Type B pancreatic cell (in vitro differentiated cells): Measurements from ENCODE around the gene GCSAM. TPM values are rescaled to one million over a fixed set of nuclear protein-coding genes. Genes with fewer than 3 reads are reported as not detected.

ENCODE experiments used
- DNase-seq: peaks from one replicate; pipeline ENCODE4 v3.0.0; 2021; ENCODE audit warnings: mixed read lengths; ENCODE audit not compliant: unreplicated experiment; ENCODE audit errors: extremely low spot score
- H3K27ac Mint-ChIP-seq: 2 replicates; pipeline ENCODE4 v1.8.0; 2021; ENCODE audit warnings: mild to moderate bottlenecking, mixed read lengths
- H3K27me3 Mint-ChIP-seq: 2 replicates; pipeline ENCODE4 v1.8.0; 2021; ENCODE audit warnings: mixed read lengths
- H3K36me3 Mint-ChIP-seq: 2 replicates; pipeline ENCODE4 v1.8.0; 2021; ENCODE audit warnings: mixed read lengths
- H3K4me1 Mint-ChIP-seq: one replicate; pipeline ENCODE4 v1.8.0; 2021; ENCODE audit warnings: mixed read lengths; ENCODE audit not compliant: unreplicated experiment
- H3K4me3 Mint-ChIP-seq: 2 replicates; pipeline ENCODE4 v1.8.0; 2021; ENCODE audit warnings: mild to moderate bottlenecking, mixed read lengths
- H3K9me3 Mint-ChIP-seq: 2 replicates; pipeline ENCODE4 v1.8.0; 2021; ENCODE audit warnings: mixed read lengths
- CTCF ChIP-seq: fragments of 200-600 bp; sonication (generic); conservative IDR thresholded peaks from 2 replicates; pipeline ENCODE4 v1.5.0; 2021; ENCODE audit warnings: antibody characterized with exemption, mild to moderate bottlenecking
- total RNA-seq: library from RNA; stranded (reverse); gene quantifications from 2 replicates; pipeline ENCODE4 v1.2.1, GENCODE V29; 2021; ENCODE audit warnings: low replicate concordance

The GCSAM gene
- total RNA-seq, 1 donor from 2014 or later: not detected

- H3K9me3 Mint-ChIP-seq: no peaks in the 10 kb centered on the region
- no peaks in the 10 kb centered on the region for H3K27me3 Mint-ChIP-seq
- no peak overlapping the region for H3K27ac Mint-ChIP-seq
- DNase-seq: no peak
- H3K4me1 Mint-ChIP-seq: peaks cover 25% of the 10 kb centered on the region
- no peaks in the 10 kb centered on the region for H3K36me3 Mint-ChIP-seq
- TF ChIP-seq CTCF: no peak
- no peak overlapping the region for H3K4me3 Mint-ChIP-seq
Observed at GRCh38 chr3:112122870-112123269, 10.2 kb downstream of the GCSAM start.

GRCh38 chr3:112121577-112122547 is 11.2 kb downstream of the GCSAM start:
- peaks cover 2% of the 10 kb centered on the region for H3K36me3 Mint-ChIP-seq
- no peak for TF ChIP-seq CTCF
- H3K27me3 Mint-ChIP-seq: no peaks in the 10 kb centered on the region
- DNase-seq: no peak
- no peak overlapping the region for H3K27ac Mint-ChIP-seq
- H3K9me3 Mint-ChIP-seq: no peaks in the 10 kb centered on the region
- H3K4me1 Mint-ChIP-seq: peaks cover 27% of the 10 kb centered on the region
- no peak overlapping the region for H3K4me3 Mint-ChIP-seq

DNA sequence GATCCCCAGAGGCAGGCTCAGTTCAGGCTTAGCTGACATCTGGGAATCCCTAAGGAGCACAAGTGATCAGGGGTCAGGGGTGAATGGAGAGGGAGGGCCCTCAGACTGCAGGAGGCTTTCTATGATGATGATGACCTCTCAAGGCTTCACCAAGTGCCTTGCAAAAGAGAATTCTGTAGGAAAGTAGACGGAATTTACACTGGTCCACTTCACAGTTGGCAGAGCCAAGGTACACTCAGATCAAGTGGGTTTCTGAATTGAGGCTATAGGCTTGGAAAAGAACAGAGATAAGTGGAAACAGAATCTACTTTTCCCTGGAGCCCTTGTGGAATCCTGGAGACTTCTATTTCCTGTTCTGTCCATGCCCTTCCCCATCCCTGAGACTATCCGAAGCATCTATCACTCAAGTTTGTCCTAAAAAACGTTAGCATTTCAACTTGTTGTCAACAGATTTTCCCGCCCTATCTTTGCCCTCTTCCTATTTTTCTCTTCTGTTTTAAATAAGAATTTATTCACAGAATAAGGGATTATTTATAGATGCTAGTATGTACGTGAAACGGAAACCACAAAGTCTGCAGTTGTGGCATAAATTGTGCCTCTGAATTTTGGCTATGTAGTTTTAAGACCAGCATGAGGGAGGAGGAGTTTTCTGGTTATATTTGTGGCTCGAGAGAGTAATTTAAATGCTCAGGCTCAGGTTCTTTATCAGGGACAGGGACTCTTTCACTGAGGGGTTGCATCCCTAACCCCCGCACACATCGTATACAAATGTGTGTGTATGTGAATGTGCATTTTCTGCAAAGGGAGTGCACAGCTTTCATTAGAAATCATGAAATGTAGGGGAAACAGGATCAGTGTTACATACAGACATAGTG is 12.8 kb downstream of the GCSAM start:
- H3K27ac Mint-ChIP-seq: no peak overlapping the region
- H3K4me3 Mint-ChIP-seq: no peak overlapping the region
- TF ChIP-seq CTCF: no peak
- peaks cover 4% of the 10 kb centered on the region for H3K36me3 Mint-ChIP-seq
- peaks cover 10% of the 10 kb centered on the region for H3K4me1 Mint-ChIP-seq
- H3K9me3 Mint-ChIP-seq: no peaks in the 10 kb centered on the region
- H3K27me3 Mint-ChIP-seq: no peaks in the 10 kb centered on the region
- DNase-seq: no peak

- H3K4me1 Mint-ChIP-seq: peaks cover 5% of the 10 kb centered on the region
- no peak overlapping the region for H3K27ac Mint-ChIP-seq
- TF ChIP-seq CTCF: no peak
Observed at GRCh38 chr3:112117841-112118571, 15.0 kb downstream of the GCSAM start.

DNA sequence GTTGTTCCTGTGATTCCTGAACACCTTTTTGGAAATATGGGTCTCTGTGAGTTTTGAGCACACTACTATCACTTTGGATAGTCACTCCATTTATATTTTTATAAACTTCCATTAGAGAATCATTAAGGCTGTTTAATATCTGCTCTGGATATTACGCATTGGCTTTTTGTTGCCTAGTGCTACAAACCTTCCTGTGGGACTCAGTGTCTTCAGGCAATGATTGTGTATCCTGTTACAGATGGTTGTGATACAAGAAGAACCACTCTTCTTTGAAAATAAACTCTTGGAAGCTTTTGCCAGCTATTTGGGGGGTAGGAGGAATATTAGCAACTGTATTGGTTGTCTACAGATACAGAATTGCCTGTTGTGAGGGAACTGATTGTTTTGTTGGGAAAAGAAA is 15.6 kb downstream of the GCSAM start:
- H3K27ac Mint-ChIP-seq: no peak overlapping the region
- no peak overlapping the region for H3K4me3 Mint-ChIP-seq

More at GRCh38 chr3:112117841-112118571, 15.0 kb downstream of the GCSAM start:
- H3K4me3 Mint-ChIP-seq: no peak overlapping the region
- no peaks in the 10 kb centered on the region for H3K9me3 Mint-ChIP-seq
- no peaks in the 10 kb centered on the region for H3K27me3 Mint-ChIP-seq
- peaks cover 8% of the 10 kb centered on the region for H3K36me3 Mint-ChIP-seq
- no peak for DNase-seq

More for the DNA sequence above, 15.6 kb downstream of the GCSAM start:
- DNase-seq: no peak
- Mint-ChIP-seq H3K4me1 (peaks cover 5% of the 10 kb centered on the region), H3K36me3 (peaks cover 8% of the 10 kb centered on the region), H3K9me3 (no peaks in the 10 kb centered on the region), H3K27me3 (no peaks in the 10 kb centered on the region)
- TF ChIP-seq CTCF: no peak
